Activated naive CD8-positive, alpha-beta T cell treated with anti-CD3 and anti-CD28 coated beads, Interleukin-2, amount 50 U/mL, for 16 hours (primary cell): ENCODE results near the gene PPDPF.
"Not testable (repeated sequence)": the region's sequence is repeated elsewhere in the genome, so short reads cannot be mapped to it uniquely, and the experiment has no call there.

Experiments
- DNase-seq: peaks from one replicate; pipeline ENCODE4 v3.0.0-alpha.2; 2020; ENCODE audit warnings: low read depth, low spot score

The PPDPF gene

GRCh38 chr20:63520504-63520933 lies at the start of gene PPDPF:
Gene PPDPF, plus strand, starts transcription at chr20:63520765. Its CDS starts 544 bp downstream, at chr20:63521309.
- peak; percentile 58 for DNase-seq

GRCh38 chr20:63471002-63471716 lies 49.4 kb upstream of the PPDPF start:
- DNase-seq = no peak

GRCh38 chr20:63471717-63471980 lies 48.9 kb upstream of the PPDPF start:
- DNase-seq = no peak

DNA sequence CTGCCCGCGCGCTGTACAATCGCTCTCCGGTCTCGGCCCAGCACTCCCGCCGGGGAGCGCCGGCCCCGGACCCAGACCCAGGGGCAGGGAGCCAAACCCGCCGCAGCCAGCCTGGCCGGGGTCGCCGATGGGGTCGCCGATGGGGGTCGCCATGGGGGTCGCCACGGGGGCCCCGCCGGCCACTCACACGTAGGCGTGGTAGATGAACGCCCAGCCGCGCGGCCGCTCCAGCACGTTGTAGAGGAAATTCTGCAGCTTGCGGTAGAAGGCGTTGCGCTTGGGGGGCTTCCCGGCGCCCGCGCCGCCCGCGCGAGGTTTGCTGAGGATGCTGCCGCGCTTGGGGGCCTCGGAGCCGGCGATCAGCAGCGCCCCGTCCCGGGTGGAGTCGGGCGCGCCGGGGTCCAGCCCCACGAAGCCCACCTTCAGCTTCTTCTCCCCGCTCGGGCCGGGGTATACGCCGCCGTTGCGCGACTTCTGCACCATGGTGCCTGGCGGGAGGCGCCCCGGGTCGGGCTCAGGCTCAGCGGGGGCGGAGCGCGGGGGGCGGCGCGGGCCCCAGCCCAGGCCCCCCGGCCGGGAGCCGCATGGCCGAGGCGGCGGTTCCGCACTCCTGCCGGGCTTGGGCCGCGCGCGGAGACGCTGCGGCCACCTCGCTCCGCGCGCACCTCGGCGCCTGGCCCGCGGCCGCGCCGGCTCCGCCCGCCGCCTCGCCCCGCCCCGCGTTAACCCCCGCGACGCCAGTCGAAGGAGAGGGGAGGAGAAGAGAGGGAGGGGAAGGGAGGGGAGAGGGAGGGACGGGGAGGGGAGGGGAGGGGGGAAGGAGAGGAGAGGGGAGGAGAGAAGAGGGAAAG lies 48.4 kb upstream of the PPDPF start, which contains the start of gene KCNQ2:
KCNQ2 (minus strand) TSS at position 675 of the 851 bp plus-strand sequence; CDS start at position 483, 192 bp downstream.
- no peak for DNase-seq

DNA sequence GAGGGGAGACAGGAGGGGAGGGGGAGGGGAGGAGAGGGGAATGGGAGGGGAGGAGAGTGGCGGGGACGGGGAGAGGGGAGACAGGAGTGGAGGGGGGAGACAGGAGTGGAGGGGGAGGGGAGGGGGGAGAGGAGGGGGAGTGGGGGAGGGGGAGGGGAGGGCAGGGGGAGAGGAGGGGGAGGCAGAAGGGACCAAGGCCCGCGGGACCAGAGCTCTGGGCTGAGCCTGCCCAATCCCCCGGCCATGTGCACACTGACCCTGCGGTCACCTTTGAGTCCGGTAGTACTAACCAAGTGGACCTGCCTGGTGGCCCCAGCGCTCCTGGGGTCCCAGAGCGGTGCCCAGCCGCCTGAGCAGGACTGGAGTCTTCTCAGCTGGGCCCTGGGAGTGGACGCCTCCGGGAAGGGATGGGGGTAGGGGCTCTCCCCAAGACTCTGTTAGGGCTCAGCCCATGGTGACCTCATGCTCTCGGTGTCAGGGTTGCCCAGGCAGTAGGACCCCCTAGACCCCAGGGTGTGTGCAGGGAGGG lies 47.6 kb upstream of the PPDPF start:
- DNase-seq = no peak

DNA sequence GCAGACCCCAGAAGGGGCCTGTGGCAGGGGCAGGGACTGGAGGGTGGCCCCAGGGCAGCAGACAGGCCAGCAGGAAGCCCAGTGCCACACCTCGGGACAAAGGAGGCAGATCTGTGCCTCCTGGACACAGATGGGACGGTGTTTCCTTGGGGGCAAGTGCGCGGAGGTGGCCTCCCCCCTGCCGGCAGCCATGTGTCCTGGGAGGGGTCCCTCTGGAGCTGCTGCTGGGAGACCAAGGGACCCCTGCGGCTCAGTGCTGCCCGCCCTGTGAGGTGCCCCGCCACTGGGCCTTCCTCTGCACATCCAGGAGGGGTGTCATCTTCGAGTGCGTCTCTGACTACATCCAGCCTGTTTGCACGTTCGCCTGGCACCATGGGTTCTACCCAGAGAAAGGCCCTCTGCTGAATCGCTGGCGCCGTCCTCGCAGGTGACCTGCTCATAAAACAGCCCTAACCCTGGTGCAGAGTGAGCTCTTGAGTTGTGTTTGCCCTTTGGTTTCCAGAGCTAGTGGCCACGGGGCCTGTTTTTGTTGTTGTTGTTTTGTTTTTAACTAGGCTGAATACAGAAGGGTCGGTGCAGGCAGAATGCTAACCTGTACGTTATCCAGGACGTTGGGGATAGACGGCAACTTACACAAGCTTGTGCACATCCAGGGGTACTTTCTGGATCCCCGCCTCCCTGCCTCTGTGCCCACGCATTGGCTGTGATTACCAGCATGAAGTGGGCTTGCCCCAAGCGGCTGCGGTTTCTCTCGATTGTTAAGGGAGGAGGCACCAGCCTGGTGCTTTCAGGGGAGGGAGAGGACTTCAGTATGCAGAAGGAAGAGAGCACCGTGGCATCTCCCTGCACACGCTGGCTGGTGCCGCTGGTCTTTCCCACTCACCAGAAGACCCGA lies 46.8 kb upstream of the PPDPF start:
- no peak for DNase-seq

GRCh38 chr20:63475209-63475608 lies 45.4 kb upstream of the PPDPF start:
- DNase-seq = no peak

GRCh38 chr20:63477061-63477616 lies 43.4 kb upstream of the PPDPF start:
- DNase-seq = no peak

- DNase-seq = no peak
Observed at GRCh38 chr20:63477944-63478343, 42.6 kb upstream of the PPDPF start.

- no peak for DNase-seq
Observed at GRCh38 chr20:63478346-63479302, 41.9 kb upstream of the PPDPF start.

DNA sequence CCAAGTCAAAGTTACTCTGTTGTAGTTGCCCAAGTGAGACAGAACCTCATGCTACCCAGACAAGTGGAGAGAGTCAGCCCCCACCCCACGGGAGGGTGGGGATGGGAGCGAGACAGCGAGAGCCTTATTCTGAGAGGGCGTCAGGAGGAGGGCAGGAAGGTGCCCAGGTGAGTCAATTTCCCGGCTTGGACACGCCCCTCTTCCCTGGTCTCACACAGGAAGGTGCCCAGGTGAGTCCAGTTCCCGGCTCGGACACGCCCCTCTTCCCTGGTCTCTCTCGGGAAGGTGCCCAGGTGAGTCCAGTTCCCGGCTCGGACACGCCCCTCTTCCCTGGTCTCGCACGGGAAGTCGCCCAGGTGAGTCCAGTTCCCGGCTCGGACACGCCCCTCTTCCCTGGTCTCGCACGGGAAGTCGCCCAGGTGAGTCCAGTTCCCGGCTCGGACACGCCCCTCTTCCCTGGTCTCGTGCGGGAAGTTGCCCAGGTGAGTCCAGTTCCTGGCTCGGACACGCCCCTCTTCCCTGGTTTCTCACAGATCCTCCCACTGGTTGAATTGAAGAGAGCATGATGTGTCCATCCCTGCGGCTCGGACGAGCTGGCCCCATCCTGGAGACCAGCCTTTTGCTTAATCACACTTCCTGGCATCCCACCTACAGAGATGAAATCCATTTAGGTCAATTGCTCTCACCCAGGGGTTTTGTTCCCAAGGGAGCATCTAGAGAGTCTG lies 40.7 kb upstream of the PPDPF start:
- not testable (repeated sequence) for DNase-seq

- DNase-seq = no peak
Observed at GRCh38 chr20:63481503-63481902, 39.1 kb upstream of the PPDPF start.

- DNase-seq = no peak
Observed at GRCh38 chr20:63482021-63482587, 38.5 kb upstream of the PPDPF start.

DNA sequence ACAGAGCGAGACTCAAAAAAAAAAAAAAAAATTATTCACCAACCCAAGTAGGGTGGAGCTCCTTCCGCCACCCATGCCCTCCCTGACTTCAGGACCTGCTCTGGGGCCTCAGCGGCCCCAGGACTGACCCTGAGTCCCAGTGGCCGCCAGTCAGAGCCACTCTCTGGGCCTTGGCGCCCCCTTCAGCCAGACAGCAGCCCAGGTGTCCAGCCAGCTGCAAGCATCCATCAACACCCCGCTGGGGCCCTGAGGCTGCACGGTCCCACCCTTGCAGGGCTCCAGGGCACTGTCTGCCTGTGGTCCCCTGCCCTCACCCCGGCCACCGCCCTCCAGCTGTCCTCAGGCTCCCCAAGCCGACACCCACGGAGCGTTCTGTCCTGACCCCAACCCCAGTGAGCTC lies 36.7 kb upstream of the PPDPF start:
- DNase-seq = no peak

DNA sequence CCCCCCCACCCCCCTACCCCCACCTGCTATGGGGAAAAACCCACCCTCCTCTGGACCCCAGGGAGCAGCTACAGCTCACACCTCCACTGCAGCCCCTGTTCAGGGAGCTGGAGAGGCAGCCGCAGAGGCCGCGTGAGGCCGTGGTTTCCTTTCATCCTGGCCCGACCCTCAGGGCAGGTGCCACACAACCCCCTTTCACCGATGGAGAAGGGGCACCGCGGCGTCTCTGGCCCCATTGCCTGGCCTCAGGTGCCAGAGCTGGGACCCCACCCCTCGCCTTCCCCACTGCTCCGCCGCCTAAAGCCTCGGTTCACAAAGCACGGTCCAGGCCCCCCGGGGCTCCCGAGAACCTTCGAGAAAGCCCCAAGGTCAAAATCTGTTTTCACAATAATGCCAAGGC lies 36.3 kb upstream of the PPDPF start:
- DNase-seq = no peak

DNA sequence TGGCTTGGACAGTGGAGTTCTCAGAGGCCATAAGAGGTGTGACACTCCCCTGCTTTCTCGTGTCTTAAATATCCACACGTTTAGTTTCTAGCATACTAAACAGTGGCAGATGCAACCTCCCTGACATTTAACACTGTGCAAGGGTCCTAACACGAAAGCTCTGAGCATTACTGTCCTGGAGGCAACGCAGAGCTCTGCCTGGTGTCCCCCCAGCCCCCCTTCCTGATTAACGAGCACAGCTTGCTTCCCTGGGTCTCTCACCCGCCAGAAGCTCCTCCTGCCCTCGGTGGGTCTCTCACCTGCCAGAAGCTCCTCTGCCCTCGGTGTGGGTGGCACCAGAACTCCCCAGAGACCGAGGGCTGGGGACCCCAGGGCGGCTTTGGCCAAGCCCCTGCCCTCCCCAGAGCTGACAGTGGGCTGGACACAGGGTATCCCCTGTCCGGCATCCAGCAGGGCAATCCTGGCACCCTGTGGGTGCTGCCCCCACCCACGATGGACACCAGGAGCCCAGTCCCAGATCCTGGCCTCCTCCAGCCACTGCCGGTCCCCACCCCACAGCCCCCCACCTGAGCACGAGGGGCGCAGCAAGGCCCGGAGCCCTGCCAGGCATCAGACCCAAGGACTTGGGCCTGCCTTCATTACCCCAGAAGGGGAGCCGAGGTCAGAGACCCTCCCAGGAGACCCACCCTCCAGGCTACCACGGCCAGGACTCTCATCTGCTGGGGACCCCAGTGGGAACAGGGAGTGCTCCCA lies 35.7 kb upstream of the PPDPF start:
- DNase-seq = no peak

- no peak for DNase-seq
Observed at GRCh38 chr20:63486300-63486855, 34.2 kb upstream of the PPDPF start.

GRCh38 chr20:63487116-63487764 lies 33.3 kb upstream of the PPDPF start:
- no peak for DNase-seq
